ENCODE data around the gene KDM4C.

KDM4C gene

DNA sequence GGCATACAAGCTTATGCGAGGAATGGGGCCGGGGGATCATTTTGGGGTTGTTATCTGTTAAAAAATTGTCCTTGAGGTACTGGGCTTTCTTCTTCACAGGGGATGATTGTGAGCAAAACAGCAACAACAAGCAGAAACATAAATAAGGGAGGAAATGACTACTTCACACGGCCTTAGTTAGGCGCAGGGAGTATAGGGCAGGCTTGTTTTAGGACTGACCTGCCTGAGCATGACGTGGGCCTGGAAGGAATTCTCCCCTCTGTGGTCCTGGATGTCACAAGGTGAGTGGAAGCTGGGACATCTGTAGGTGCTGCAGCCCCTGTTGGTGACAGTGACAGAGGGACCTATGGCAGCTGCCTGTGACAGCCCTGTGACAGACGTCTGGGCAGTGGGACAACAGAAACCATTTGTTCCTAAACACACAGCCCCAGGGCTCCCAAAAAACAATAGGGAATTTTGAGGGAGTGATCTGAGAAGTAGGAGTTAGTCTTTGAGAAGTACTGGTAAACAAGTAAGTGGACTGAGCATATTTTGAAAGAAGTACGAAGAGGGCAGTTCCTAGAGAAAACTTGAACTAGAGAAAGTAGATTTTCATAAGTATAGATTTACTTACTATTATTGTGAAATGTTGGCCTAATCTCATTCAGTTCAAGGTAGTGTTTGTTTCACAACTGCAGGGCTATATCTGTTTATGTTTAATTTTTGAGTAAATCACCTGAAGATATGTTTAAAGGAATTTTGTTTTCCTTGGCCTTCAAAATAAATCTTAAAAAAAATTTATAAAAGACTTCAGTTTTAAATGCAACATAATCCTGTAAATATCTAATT, 113.1 kb downstream of the KDM4C start:
- no peak for FAIRE-seq

DNA sequence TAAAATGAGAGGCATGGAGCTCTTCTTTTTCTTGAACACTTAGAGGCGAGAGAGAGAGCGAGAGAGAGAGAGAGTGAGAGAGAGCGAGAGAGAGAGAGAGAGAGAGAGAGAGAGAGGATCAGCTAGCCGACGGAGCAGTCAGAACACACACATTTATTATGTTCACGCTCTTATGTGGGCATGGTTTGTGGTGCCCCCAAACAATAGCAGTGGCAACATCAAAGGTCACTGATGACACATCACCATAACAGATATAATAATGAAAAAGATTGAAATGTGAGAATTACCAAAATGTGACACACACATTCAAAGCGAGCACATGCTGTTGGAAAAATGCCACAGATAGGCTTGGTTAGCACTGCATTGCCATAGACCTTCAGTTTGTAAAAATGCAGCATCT, 116.1 kb downstream of the KDM4C start:
- FAIRE-seq: no peak

DNA sequence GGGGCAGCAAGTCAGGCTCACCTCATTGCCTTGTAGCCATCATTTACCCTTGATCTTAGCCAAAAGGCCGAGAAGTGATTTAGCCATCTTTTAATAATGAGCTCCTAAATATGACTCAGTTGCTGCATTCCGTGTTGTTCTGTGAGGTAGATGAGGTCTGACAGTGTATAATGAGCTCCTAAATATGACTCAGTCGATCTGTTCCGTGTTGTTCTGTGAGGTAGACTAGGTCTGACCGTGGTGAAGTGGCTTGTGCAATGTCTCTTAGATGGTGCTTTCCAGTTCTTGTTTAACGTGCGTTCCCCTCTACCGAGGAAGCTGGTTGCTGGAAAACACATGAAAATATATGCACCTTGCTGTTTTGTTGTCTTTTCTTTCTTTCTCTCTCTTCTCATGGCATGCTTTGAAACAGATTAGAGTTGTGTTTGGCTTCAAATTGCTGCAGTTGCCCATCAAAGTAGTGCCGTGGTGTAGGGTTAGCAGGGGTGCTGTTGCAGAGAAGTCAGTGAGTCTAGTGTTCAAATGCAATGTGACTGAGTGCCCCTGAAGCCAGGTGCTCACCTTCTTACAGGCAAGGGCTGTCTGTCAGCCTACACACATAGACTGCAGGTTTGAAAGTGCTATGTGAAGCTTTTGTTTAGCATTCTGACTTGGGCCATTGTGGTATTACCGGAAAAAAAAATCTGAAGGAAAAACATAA, 118.6 kb downstream of the KDM4C start:
- FAIRE-seq: no peak

DNA sequence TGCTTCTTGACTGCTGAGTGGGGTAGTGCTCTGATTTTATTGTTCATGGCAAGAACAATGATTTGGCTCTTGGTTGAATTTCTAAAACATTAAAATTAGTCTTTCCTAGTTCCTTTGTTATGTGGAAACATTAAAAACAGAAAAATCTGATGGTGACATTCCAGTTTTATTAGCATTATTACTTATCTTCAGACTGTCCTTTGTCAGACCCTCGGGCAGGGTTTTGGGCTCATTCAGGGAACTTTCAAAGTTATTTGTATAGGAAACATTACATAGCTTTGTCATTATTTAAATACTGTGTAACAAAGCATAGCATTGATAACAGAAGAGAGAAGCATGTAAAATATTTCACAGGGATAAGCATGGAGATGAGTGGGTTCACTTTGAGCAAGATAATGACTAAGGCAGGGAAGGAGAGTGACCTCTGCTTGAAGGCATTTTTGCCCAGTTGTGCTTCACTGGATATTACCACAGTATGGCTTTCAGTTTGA, 119.9 kb downstream of the KDM4C start:
- no peak for FAIRE-seq

DNA sequence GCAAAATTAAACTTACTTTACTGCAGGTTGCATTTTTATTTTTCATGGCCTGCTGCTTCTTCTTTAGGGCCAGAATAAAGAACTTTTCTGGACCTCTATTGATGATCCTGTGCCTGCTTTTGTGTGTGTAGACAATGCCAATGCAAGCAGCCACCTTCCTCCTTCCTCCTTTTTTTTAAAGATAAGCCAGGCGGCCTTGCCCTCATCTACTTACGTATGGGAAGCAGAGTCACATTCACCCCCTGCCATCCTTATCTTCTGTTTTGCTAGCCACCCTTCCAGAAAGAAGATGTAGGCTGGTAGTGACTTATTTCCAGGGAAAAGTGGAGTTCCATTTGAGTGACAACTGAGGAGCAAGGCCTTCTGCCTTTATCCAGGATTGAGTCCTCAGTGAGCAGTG, 122.9 kb downstream of the KDM4C start:
- FAIRE-seq: no peak

DNA sequence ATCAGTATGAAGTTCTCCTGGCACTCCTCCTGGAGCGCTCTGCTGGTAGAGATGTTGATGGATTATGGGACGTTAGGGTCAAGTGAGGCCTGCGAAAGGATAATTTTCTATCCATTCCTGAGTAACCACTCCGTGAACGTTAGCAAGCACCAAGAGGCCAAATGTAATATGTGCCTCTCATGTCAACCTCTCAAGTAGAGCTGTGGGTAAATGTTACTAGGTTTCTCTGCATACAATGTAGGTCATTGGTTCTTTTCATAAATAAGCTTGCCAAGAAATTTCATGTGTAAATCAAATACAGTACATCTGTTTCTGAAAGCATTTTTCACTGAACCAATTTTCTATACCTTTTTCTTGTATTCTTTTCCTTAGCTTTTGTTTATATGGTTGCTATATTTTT, 126.3 kb downstream of the KDM4C start:
- no peak for FAIRE-seq

DNA sequence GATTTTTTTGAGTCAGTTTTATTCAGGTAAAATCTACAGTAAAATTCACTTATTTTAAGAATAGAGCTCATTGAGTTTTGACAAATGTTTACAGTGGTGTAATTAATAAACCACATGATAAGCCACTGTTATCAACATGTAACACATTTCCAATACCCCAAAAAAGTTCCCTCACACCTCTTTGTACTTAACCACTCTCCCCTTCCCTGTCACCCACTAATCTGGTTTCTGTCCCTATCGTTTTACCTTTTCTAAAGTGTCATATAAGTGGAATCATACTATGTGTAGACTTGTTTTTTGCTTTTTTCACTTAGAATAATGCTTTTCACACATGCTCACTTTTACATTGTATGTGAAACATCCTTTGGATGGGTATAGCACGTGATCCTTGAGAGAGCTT, 127.2 kb downstream of the KDM4C start:
- no peak for FAIRE-seq

DNA sequence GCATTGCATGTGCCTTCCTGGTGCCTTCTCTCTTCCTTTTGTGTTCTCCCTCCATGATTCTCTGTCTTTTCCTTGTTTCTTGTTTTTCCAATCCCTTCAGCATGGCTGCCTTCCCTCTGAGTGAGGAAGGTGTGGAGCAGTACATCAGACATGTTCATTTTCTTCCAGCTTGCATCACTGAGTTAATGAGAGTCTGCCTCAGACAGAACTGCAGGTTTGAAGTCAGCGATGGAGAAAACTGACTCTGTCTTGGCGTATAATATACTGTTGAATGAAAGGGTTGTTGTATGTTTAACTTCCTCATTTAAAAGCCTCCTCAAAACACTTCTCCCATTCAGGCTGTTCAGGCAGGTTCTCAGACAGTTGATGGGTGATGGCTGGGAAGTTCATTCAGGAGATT, 129.3 kb downstream of the KDM4C start:
- FAIRE-seq: no peak

DNA sequence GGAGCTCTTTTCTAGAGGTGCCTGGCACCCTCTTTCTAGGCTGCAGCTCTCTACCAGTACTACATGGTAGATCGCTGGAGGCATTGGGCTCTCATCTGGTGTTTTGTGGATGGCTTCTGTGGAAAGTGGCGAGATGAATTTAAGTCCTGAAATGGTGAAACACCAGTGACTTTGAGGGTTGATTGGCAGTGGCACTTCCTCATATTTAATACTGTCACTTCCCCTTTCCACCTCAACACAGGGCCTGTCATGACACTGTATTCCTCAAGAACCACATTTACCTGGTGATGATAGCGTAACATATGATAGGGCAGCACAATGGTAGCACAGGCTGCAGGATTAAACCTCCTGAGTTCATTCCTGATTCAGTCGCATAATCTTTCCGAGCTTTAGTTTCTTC, 132.1 kb downstream of the KDM4C start:
- FAIRE-seq: no peak

DNA sequence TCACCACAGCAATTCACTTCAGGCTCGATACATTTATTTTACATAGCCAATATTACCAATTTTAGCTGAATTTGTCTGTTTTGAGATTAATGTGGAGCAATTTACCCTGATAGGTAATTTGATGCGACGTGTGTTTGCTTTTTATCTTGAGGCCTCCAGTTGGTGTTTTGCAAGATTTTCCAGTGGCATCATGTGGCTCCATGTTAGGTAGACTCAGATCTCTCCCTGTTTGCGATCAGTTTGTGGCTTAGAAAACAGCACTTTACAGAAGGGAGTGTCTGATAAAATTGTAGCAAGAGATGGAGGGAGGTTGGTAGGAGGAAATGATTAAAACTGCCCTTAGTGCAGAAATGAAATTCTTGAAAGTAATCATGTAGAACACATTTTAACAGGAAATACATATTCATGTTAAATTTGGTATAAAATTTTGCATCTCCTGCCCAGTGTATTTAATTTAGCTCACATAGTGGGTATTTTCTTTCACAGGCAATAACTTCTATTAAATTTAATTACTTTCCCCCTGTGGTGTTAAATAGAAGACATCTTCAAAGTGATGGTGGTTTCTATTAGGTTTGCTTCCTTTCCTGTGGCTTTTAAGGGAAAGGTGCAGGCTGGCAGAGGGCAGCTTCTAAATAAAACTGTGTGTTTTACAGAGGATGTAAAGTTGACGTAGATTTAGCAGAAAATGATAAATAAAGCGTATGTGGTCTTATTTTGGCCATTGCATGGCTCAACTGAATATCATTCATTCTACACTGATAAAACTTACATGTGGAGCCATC, 135.8 kb downstream of the KDM4C start:
- no peak for FAIRE-seq

DNA sequence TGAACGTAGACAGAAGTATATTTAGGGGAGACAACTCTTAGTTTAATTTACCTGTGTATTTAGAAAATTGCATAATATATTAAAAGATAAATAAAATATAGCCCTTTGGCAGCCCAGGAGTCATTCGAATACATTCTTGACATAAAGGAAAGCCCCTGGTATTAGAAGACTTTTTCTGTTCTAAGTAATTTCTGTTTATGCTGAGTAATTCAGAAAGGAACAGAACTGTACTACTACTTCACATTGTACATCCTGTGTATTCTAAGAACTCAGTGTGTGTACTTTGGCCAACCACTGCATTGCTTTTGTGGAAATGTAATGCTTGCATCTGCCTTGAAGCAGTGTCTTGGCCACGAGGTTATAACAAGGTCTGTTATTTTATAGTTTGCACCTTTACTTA, 136.4 kb downstream of the KDM4C start:
- FAIRE-seq: no peak

DNA sequence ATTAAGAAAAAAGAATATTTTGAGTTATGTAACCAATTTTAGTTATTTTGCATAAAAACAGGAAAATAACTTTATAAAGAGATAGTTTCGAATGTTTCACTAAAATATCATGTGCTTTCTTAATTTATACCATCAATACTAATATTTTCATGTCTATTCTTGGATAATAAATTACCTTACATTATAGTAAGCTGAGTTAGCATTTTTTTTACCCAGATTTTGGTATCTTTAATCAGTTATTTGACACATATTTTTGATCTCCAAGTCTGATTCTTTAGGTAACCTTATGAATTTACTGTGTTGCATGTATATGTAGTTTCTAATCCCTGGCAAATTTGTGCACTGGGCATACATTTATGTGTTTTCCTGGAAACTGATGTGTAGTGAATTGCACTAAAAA, 138.0 kb downstream of the KDM4C start:
- FAIRE-seq: no peak

DNA sequence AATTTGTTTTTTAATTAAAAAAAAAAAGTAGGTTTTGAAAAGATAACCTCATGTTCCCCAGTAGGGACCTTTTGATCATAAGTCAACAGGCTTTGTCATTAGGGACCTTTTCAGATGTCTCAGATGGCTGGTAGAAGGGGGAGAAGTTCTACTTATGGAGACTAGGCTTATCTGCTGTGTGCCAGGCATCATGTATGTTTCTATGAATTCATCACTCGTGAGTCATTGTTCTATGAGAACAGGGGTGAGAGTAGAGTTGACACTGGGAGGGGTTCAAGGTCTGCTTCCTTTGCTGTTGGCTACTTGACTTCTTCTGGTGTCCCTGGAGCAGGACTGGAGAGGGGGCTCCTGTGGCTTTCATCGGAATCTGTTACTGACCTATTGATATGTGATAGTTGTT, 138.8 kb downstream of the KDM4C start:
- FAIRE-seq: no peak

DNA sequence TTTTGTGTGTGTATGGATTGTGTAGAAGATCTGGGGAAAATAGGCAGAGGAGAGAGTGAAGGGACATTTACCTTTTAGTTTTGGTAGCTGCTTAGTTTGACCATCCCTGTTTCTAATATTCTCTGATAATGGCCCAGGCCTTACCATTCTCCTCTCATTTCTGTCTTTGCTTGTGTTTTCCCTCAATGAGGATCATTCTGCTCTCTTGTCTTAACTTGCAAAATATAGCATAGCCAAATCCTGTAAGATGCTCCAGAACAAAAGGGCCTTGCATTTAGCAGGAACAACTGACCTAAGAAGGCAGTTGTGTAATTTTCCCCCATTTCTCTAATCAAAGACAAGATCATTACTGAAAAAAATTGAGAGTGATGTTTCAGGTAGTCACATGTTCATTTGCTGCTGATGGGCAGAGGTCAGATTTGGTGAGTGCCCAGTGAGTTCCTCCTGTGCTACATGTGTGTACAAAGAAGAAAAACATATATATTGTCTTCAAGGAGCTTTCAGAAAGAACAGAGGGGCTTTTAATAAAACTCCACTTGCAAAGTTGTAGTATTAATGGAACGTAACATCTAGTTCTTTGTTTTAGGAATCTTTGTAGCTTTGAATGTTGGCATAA, 139.5 kb downstream of the KDM4C start:
- FAIRE-seq: no peak

DNA sequence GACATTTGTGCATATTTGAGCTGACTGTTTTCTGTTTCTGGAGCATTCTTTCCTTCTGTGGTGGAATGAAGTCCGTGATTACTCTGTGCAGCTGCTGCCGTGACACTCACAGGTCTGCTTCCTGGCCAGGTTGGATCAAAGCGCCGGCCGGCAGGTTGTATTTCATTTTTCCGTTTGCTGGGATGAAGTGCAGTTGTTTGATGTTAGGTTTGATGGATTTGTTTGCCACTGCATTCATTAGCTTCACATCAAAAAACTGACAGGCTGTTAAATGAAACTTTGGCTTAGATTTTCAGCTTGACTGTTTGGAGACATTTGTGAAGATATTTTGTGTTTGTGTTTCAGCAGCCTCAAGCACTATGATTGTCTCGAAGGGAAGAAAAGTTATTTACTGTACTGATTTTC, 140.1 kb downstream of the KDM4C start:
- no peak for FAIRE-seq

DNA sequence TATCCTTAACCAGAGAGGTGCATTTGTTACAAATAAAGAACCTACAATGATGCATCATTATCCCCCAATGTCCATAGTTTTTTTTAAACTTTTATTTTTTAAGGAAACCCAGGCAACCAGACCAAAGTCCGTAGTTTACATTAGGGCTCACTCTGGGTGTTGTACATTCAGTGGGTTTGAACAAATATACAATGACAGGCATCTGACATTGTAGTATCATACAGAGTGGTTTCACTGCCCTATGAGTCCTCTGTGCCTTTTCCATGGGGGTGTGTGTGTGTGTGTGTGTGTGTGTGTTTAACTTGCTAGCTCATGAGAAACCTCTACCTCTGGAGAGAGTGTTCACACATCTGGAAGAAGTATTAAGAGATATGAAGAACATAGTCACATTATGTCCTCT, 141.5 kb downstream of the KDM4C start:
- no peak for FAIRE-seq

DNA sequence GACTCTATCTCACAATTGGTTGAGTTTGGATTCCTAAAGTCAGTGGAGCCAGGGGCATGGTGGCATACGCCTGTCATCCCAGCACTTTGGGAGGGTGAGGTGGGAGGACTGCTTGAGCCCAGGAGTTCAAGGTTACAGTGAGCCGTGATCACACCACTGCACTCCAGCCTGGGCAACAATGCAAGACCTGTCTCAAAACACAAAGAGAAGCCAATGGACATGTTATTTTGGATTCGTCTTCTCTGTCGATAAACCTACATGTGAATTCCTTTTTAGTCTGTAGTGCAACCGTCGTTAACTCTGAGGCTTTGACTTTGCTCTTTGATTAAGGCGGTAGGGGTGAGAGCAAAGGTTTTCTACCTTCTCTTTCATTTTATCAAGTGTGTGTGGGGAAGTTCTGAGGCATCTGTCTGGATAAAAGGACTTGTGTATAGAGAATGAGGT, 142.7 kb downstream of the KDM4C start:
- no peak for FAIRE-seq

DNA sequence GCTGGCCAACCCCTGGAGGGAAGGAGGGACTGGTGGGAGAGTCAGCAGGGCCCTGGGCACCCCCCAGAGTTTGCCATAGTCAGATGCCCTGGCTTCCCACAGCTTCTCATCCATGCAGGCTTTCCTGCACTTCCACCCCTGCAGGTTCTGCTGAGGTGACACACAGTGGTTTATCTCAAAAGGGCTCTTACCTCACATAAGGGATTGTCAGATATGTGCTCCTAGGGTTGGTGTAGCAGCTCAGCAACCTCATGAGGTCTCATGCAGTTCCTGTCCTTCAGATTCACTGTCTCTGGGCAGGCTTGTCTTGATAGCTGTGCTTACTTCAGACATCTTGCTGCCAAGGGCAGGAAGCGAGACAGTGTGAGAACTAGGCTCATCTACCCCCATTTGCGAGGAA, 143.4 kb downstream of the KDM4C start:
- FAIRE-seq: no peak

DNA sequence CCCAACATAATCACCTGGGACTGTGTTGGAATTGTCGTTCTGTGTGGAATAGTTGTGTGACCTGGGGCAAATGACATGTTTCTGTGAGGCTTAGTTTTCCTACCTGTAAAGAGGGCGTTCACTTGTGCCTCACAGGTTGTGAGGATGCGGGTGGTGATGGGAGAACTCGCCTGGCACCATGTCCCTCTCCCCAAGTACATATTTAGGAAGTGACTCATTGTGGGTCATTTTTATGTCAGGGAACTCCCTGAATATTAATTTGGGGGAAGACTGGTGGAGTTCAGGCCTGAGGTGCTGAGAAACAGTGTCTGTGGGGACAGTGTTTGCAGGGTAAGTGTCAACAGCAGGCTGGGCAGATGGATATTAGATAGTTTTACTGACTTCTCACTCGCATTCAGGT, 144.7 kb downstream of the KDM4C start:
- FAIRE-seq: no peak

DNA sequence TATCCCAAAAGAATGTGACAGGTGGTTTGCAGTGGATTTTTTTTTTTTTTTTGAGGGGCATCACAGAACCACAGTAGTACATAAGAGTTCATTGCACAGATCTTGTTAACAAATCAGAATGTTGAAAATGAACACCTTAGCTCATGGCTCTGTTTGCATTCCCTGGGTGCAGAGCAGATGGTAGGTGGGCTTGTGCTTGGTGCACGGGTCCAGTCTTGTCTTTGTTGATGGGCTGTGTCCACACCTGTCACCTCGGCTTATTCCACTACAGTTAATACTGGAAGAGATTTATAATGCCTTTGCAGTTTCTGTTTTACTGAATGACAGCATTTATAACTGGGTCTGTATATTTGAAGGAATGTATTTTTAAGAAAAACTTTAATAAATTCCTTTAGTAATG, 146.6 kb downstream of the KDM4C start:
- FAIRE-seq: no peak

DNA sequence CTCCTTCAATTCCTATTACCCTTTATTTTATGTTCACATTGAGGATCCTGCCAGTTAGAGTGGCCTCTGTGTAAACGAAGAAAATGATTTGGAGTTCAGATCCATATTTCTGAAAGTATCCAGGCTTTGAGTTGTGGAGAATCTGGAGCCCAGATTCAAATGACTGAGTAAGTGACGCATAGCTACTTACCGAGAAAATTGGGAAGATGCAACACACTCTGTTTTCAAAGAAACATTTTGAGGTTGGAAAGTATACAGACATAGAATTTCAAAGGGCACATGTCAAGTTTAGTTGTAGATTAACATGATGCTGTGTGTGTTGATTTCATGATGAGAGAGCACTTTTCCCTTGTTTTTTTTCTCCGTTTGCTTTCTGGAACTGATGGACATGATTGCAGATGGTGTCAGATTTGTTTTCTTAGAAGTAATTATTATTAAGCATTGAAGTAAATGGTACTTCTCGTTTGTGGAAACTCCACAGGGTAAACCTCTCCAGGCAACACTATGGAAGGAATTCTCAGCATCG, 148.1 kb downstream of the KDM4C start:
- FAIRE-seq: no peak

DNA sequence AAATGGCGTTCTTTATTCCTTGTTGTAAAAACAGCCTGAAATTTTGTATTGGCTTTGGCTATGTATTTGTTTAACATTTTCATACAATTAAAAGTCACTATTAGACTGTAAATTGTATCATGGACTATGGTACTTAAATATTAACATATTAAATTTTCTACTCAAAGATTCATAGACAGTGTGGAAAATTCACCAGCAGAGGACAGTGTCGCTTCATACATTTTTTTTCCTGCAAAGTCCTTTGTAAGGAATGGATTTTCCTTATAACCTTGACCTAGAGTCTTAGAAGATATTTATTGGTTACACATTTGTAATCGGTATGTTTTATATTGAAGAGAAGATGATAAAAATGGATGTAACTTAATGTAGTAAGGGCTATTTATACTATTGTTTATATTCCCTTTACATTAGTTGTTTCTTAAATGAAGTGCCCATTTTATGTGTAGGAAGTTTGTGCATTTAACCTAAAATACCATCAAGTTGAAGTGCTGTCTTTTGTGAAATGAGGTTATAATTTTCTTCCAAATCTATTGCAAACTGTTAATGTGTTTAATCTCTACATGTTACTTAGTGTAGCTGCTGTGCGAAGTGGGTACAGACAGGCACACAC, 150.1 kb downstream of the KDM4C start:
- peak; percentile 74 for FAIRE-seq
